ENCODE data around the gene FAM83C. TPM values are rescaled to one million over a fixed set of nuclear protein-coding genes. Genes with fewer than 3 reads are reported as not detected.

The FAM83C gene
- total RNA-seq, 2 experiments from 2014 or later, result not detected

DNA sequence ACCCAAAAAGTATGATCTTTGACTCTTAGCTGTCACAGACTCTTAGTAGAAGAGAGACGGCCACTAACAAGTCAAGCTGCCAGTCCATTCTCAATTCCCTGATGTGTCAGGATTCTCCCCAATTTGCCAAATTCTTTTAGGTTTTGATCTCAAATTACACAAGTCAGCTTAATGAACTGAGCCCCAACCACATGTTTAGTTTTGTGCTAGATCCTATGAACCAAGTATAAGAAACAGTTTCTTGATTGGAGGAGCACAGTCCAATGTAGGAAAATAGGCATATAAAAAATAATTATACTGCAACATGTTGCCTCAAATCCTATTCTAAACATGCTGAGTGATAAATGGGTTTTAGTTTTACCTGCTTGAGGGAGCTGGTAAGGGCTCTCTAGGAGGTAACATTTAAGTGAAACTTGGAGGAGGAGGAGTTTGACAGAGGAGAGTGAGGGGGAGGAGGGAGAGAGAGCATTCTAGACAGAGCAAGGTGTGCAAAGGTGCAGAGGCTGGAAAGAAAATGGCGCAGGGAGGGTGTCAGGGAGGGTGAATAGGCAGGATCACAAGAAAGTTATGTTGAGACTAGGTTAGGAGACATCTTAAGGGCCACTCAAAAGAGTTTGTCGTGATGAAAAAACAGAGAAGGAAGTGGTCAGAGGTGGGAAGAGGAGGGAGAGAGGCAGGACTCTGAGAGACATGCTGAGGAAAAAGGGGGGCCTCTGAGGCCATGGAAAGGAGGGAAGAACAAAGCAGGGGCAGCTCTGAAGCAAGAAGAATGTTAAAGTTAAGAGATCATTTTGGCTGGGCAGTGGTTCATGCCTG is 22.8 kb upstream of the FAM83C start:
- Histone ChIP-seq H3K27ac (ENCODE audit: low read depth, low read length, poor library complexity, severe bottlenecking) (no peak overlapping the region), H2AFZ (ENCODE audit: low read length) (no peak overlapping the region), H4K20me1 (ENCODE audit: insufficient read depth, low read length) (no peaks in the 10 kb centered on the region), H3K36me3 (ENCODE audit: insufficient read depth, low read length) (peaks cover 15% of the 10 kb centered on the region; the same call in 1 of the 2 replicates), H3K9me3 (ENCODE audit: low read length) (no peaks in the 10 kb centered on the region), H3K9me2 (ENCODE audit: insufficient read depth, low read length) (no peaks in the 10 kb centered on the region), H3K4me2 (ENCODE audit: low read length) (no peak overlapping the region), H3K79me2 (ENCODE audit: insufficient read depth, low read depth, low read length) (no peaks in the 10 kb centered on the region), H3K4me3 (ENCODE audit: low read depth, low read length, poor library complexity, severe bottlenecking) (no peak overlapping the region), H3K4me1 (ENCODE audit: insufficient read depth, low read length, poor library complexity, severe bottlenecking) (no peaks in the 10 kb centered on the region)
- CTCF ChIA-PET (ENCODE audit: unreplicated experiment), result no interaction called here
- POLR2A ChIA-PET, result no interaction called here
- intact Hi-C loops (cut with micrococcal nuclease; ENCODE audit: unreplicated experiment), result no loop called here
- DNase-seq (ENCODE audit: low spot score), result no peak
- BruUV-seq (replicated peaks), result no TSS peak
- TF ChIP-seq, protein P1, sequence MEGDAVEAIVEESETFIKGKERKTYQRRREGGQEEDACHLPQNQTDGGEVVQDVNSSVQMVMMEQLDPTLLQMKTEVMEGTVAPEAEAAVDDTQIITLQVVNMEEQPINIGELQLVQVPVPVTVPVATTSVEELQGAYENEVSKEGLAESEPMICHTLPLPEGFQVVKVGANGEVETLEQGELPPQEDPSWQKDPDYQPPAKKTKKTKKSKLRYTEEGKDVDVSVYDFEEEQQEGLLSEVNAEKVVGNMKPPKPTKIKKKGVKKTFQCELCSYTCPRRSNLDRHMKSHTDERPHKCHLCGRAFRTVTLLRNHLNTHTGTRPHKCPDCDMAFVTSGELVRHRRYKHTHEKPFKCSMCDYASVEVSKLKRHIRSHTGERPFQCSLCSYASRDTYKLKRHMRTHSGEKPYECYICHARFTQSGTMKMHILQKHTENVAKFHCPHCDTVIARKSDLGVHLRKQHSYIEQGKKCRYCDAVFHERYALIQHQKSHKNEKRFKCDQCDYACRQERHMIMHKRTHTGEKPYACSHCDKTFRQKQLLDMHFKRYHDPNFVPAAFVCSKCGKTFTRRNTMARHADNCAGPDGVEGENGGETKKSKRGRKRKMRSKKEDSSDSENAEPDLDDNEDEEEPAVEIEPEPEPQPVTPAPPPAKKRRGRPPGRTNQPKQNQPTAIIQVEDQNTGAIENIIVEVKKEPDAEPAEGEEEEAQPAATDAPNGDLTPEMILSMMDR (conservative IDR thresholded peaks at IDR 0.05; ENCODE audit: low read length), result no peak
- no peak for TF ChIP-seq EZH2phosphoT487 (IDR thresholded peaks at IDR 0.05; ENCODE audit: borderline replicate concordance, low read depth, low read length)

GRCh38 chr20:35312318-35312717 is 20.1 kb upstream of the FAM83C start:
- intact Hi-C loops (cut with micrococcal nuclease; ENCODE audit: unreplicated experiment), result no loop called here
- DNase-seq (ENCODE audit: low spot score), result no peak

More at GRCh38 chr20:35312318-35312717, 20.1 kb upstream of the FAM83C start:
- Histone ChIP-seq H3K36me3 (ENCODE audit: insufficient read depth, low read length) (peaks cover 15% of the 10 kb centered on the region; the same call in 1 of the 2 replicates), H3K4me2 (ENCODE audit: low read length) (no peak overlapping the region), H3K79me2 (ENCODE audit: insufficient read depth, low read depth, low read length) (no peaks in the 10 kb centered on the region), H3K9me2 (ENCODE audit: insufficient read depth, low read length) (no peaks in the 10 kb centered on the region), H2AFZ (ENCODE audit: low read length) (no peak overlapping the region), H3K9me3 (ENCODE audit: low read length) (no peaks in the 10 kb centered on the region), H4K20me1 (ENCODE audit: insufficient read depth, low read length) (no peaks in the 10 kb centered on the region), H3K4me1 (ENCODE audit: insufficient read depth, low read length, poor library complexity, severe bottlenecking) (no peaks in the 10 kb centered on the region), H3K4me3 (ENCODE audit: low read depth, low read length, poor library complexity, severe bottlenecking) (no peak overlapping the region), H3K27ac (ENCODE audit: low read depth, low read length, poor library complexity, severe bottlenecking) (no peak overlapping the region)
- CTCF ChIA-PET (ENCODE audit: unreplicated experiment), result no interaction called here
- TF ChIP-seq, protein P1 (conservative IDR thresholded peaks at IDR 0.05; ENCODE audit: low read length), result no peak
- no peak for TF ChIP-seq EZH2phosphoT487 (IDR thresholded peaks at IDR 0.05; ENCODE audit: borderline replicate concordance, low read depth, low read length)
- no TSS peak for BruUV-seq (replicated peaks)
- POLR2A ChIA-PET, result interaction anchor here (0.5 kb wide), 1 partner anchor 18 kb away, joined by 5 read pairs; no protein-coding TSS in a partner anchor

Measured in OCI-LY7 (cell line).